GM19455 (cell line): ENCODE data around the gene SUPT16H.
"Not testable (repeated sequence)": the region's sequence is repeated elsewhere in the genome, so short reads cannot be mapped to it uniquely, and the experiment has no call there.

Experiments used
- ATAC-seq: cut with Tn5 transposase; IDR thresholded peaks from one replicate; pipeline ENCODE4 v1.9.1; 2021; ENCODE audit not compliant: unreplicated experiment

SUPT16H gene

GRCh38 chr14:21302836-21303140, 81.0 kb downstream of the SUPT16H start:
- ATAC-seq, result not testable (repeated sequence)

DNA sequence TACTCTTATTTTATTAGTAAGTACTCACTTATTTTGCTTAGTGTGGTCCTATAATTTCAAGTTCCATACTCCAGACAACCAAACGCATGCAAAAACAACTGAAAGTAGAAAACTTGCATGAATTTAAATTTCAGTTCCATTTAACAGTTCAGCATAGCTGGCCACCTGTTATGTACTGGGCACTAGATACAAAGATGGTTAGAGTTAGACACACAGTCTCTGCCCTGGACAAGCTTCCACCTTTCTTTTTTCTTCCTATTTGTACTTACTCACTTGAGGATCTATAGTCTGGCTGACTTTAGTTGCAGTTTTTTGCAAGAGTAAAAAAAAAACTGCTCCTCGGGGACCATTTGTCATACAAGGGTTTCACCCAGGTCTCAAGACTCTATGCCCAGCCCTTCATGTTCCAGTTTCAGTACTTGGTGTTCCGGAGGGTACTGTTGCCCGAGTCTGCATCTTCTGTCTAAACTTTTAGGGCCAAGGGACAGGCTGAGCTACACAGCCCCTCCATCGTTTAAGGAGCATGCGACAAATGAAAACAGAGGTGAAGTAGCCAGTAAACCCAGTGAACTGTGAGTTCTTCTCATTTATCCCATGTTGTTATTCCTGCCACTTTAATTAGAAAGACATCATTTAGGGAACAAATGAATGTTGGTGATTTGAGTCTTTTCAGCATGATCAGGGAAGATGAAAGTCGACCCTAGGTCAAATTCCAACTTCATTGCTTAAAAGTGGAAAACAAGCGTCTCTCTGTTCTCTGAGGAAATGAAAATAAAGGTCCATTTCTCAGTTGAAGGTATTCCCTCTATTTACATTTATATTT, 81.6 kb downstream of the SUPT16H start:
- ATAC-seq, result no peak
